HG03469 (cell line): ENCODE data around the gene AK8.

Source experiments
- ATAC-seq: cut with Tn5 transposase; IDR thresholded peaks from one replicate; pipeline ENCODE4 v1.9.1; 2021; ENCODE audit warnings: mild to moderate bottlenecking, moderate library complexity, moderate number of reproducible peaks; ENCODE audit not compliant: unreplicated experiment

AK8 gene

GRCh38 chr9:132800038-132800648, 77.9 kb downstream of the AK8 start:
- no peak for ATAC-seq

DNA sequence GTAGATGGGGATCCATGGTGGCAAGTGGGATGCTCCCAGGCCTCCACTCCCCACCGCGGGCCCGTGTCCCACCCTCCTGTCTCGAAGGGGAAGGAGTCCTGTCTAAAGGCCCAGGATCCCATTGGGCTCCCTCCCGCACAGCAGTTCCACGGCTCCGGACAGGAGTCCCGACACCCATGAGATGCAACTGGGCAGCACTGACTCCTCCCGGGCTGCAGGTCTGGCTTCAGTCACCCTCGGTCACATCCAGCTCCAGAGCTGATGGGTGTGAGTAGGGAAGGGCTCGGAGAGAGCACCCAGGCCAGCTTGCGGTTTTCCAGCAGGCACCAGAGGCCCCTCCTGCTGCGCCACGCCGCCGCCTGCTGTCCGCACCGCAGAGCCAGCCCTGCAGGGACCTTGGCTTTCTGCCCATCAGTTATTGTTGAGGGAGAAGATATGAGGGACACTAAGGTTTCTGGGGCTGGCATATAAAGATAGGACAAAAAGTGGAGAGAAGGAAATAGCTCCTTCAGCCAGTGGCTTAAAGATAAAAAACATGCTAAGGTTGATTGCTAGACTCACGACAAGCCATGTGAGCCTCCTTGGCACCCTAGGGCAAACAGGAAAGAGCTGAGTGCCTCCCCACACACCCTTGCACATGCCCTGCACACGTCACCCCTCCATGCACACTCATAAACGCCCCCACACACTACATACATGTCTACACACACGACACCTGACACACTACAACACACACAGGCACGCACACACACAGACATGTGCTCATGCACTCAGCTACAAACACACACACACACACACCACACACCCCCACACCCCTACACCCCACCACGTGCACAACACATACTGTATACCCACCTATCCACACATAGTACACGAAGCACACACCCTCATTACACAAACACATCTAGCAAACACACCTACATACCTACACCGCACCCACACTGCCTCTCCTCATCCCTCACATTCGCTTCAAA, 79.0 kb downstream of the AK8 start:
- ATAC-seq: no peak

GRCh38 chr9:132797861-132798659, 80.0 kb downstream of the AK8 start:
- ATAC-seq: no peak

DNA sequence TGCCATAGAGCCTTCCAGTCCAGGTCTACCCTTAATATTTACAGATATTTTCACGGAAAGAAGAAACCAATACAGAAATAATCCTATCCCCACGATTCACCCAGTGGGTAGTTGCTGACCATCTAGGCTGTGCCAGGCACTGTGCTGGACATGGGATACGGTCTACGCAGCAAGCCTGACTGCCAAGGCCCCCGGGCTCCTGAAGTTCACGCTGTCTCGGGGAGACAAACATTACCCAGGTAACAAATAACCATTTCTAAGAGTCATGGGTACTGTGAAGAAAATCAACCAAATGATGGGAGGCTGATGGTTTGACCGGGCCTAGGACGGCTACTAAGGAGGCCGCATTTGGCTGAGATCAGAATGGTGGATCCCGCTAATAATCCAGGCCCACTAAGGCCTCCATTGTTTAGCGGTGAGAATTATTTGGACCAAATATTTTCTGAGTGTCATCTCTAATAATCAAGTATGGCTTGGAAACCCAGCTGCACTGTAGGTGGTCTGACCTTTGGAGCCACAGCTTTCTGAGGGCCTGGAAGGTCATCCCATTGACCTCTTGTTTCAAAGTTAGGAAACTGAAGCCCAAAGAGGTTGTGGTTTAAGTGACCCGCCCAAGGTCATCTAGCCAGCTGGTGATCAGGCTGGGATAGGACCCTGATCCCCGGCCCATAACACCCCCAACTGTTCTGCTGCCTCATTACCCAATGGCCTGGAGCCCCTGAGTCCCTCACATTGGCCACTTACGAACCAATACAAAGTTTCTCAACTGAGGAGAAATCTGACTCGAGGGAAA, 82.4 kb downstream of the AK8 start:
- ATAC-seq: no peak

DNA sequence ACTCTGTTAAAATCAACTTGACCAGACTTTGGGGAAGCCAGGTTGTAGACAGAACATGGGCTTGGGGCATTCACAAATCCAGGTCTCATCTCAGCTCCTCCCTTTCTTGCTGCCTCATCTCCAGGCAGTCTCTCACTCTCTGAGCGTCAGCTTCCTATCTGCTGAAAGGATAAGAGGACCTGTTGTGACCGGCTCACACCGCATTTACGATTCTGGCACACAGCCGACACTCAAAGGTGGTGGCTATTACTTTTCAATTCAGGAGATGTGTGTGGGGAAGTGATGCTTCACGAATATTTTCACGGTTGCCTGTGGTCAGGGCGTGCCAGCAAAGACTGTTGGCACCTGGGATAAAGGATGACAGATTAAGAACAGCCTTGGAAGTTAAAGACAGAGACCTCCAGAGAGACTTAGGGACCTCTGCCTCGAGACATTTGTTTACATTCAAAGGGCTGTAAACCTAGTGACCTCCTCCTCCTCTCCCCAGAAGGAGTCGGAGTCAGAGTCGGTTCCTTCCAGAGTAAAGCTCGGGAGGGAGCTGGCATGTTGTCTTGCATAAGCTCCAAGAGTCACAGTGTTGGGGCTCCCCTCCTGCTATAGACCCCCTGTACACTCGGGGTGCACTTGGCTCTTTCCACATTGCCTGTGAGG, 83.2 kb downstream of the AK8 start:
- no peak for ATAC-seq

DNA sequence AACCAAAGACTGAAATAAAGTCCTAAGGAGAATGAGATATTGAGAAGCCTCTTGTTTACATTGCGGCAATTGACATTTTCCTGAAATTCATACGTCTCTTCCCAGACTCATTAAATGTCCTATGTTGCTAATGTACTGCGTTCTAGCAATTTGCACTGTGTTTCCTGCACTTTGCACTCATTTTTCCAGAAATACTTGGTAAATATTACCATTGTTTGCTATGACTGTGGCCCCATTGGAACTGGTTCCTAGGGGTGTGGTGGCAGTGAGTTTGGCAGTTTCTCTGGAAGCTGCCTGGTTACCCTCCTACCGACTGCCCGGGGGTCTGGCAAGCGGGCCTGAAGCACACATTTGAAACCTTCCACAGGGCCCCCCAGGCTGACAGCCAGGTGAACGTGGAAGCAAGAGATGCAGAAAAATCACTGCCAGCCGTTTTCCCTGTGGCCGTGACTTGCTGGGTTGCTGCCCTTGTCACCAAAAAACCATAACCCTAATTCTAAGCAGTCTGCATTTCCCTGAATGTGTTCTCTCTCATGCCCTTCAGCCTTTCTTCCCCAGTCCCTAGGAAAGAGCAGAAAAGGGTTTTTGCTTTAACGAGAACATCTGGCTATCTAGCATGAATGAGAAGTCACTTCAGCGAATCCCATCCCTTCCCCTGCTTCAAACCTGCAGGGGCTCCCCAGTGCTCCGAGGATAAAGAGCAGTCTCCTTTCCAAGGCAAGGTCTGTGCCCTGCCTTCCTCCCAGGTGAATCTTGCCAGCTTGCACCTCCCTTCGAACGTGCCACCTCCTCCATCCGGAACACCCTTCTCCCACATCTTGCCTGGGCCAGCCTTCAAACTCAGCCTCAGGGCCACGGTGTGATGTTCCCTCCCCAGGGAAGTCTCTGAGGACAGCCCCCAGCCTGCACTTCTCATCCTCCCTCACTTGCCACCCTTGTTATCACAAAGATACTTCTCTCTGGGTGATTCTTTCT, 84.2 kb downstream of the AK8 start:
- ATAC-seq: no peak

GRCh38 chr9:132792547-132792946, 85.5 kb downstream of the AK8 start:
- no peak for ATAC-seq

- no peak for ATAC-seq
Measured at GRCh38 chr9:132791699-132792240, 86.3 kb downstream of the AK8 start.

DNA sequence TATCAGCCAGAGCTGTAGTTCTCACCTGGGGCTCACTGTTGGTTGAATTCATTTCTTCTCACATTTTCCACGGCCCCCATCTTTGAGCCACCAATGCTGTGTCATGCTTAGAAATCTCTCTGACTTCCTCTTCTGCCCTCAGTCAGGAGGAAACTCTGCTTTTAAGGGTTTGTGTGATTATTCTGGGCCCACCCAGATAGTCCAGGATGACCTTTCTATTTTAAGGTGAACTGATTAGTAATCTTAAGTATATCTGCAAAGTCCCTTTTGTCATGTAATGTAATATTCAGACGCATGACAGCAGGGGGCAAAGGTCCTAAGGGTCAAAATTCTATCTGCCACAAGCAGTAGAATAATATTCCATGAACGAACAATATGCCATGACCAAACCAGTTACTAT, 88.4 kb downstream of the AK8 start:
- ATAC-seq: no peak

GRCh38 chr9:132788378-132788777, 89.7 kb downstream of the AK8 start:
- no peak for ATAC-seq

DNA sequence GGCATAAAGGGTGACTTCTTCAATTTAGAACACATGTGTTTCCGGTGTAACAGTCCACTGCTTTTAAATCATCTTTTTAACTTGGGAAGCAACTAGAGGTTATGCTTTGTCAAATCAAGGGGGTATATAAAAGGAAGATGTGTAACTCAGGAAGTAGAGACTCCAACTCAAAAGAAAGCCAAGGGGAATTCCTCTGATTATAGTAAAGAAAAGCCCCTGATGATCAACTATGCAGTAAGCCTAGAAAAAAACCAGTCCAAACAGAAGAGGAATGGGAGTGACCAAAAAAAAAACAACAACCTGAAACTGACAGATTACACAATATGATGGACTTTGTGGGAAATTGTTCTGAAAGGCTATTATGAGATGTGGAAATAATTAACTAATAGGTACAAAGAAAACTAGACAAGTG, 90.3 kb downstream of the AK8 start:
- no peak for ATAC-seq

GRCh38 chr9:132784286-132784830, 93.7 kb downstream of the AK8 start:
- ATAC-seq: no peak

DNA sequence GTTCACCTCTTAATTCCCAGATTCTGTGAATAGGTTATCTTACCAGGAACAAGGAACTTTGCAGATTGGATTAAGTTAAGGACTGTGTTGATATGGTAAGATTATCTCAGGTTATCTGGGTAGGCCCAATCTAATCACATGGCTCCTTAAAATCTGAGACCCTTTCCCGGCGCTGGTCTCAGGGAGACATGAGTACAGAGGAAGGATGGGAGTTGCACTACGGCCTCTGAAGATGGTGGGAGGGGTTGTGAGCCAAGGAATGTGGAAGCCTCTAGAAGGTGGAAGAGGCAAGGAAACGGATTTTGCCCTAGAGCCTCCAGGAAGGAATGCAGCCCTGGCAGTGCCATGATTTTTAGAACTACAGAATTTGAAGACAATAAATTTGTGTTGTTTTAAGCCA, 95.1 kb downstream of the AK8 start:
- no peak for ATAC-seq

DNA sequence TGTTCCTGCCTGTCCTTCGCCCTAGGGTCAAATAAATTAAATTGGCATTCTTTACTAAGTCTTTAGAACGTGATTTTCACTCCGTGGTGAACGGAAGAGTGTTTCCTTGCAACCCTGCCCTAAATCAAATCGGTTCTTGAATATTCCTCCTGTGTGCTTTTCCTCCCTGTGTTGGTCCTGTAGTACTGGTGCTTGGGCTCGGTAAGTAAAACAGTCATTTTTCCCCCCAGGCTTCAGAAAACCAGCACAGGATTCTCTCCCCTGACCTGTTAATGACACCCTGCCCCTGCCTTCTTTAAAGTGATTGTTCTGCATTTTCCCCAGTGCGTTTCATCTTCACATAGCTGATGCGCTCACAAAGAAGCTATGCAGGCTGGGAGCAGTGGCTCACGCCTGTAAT, 96.0 kb downstream of the AK8 start:
- no peak for ATAC-seq

- no peak for ATAC-seq
Measured at GRCh38 chr9:132780230-132781007, 97.7 kb downstream of the AK8 start.

DNA sequence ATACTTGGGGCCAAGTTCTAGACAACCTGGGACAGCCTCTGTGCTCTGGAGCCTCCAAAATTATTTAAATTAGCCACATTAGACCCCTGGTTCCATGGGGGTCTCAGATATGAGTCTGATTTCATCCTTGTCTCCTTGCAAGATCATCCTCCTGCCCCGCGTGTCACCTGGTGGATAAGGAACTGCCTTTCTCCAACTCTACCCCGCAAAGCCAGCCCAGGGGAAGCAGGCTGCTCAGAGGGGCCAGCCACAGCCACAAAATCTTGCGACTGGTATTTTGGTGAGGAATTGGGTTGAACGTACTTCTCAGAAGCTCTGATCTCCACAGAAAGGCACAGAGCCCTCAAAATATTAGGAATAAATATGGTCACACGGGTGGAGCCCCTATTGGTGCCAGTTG, 101.2 kb downstream of the AK8 start:
- no peak for ATAC-seq

DNA sequence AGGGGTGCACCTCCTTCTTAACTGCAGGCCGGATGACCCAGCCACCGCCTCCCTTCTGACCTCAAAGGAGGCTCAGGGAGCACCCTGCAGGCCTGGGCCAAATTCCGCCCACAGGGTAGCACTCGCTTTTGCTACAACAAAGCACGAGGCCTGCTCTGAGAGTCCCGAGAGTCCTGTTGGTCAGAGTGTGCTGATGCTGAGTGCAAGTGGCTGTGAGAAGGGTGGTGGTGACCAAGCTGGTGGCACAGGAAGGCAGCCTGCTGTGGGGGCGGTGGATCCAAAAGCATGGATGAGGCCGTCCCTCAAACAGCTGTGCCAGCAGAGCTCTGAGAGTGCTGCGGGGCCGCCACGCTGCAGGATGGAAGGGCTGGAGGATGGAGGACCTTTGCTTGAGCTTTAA, 101.8 kb downstream of the AK8 start:
- no peak for ATAC-seq

GRCh38 chr9:132775720-132776119, 102.4 kb downstream of the AK8 start:
- no peak for ATAC-seq
